Measurements from ENCODE around the gene FCHSD2. TPM values are rescaled to one million over a fixed set of nuclear protein-coding genes. Genes with fewer than 3 reads are reported as not detected.

Gene FCHSD2
- total and polyA plus RNA-seq, 2 of the 8 experiments (the other 6 are each of a cell fraction or from before 2014, with no cell fraction given), result 4.1 to 7.8 TPM

- FAIRE-seq (no peak), DNase-seq (ENCODE audit: low read depth in 1 of 2, low spot score in 2 of 2) (no peak)
- Histone ChIP-seq H3K9ac (replicated peaks in 1 of 4; ENCODE audit: extremely low read depth in 1 of 4, low read depth in 3 of 4, low read length in 3 of 4) (no peak overlapping the region), H4K8ac (ENCODE audit: extremely low read depth, insufficient read depth, low read length) (no peak overlapping the region), H3K9me3 (ENCODE audit: insufficient read depth in 2 of 2, low read depth in 1 of 2, low read length in 1 of 2) (no peaks in the 10 kb centered on the region), H3K4ac (replicated peaks; ENCODE audit: insufficient read length, low read depth, low read length) (no peak overlapping the region), H2BK5ac (ENCODE audit: low read depth, low read length) (no peak overlapping the region), H3K23ac (ENCODE audit: insufficient read length) (no peak overlapping the region), H4K5ac (ENCODE audit: insufficient read length, low read depth, low read length) (no peak overlapping the region), H4K91ac (replicated peaks; ENCODE audit: insufficient read length, low read length) (no peak overlapping the region), H2AFZ (ENCODE audit: low read length) (no peak overlapping the region), H3K56ac (replicated peaks; ENCODE audit: insufficient read length, low read depth, low read length) (no peak overlapping the region), H4K20me1 (replicated peaks in 1 of 2; ENCODE audit: control insufficient read depth in 1 of 2, insufficient read depth in 2 of 2, low read length in 2 of 2) (no peaks in the 10 kb centered on the region), H3K4me1 (replicated peaks in 1 of 4; ENCODE audit: control insufficient read depth in 3 of 4, insufficient read depth in 4 of 4, low read length in 3 of 4) (no peaks in the 10 kb centered on the region), H3K14ac (ENCODE audit: insufficient read length) (no peak overlapping the region), H2BK12ac (ENCODE audit: low read depth, low read length) (no peak overlapping the region), H2BK20ac (ENCODE audit: low read length) (no peak overlapping the region), H3K79me1 (ENCODE audit: low read depth, low read length) (no peaks in the 10 kb centered on the region), H3K23me2 (ENCODE audit: low read depth, low read length) (peaks cover 2% of the 10 kb centered on the region; the same call in 1 of the 2 replicates), H2AK5ac (ENCODE audit: low read depth, low read length) (no peak overlapping the region), H2BK15ac (ENCODE audit: low read length) (no peak overlapping the region), H3K4me2 (ENCODE audit: insufficient read depth in 1 of 2, low read depth in 2 of 2, low read length in 2 of 2) (no peak overlapping the region), H2BK120ac (replicated peaks; ENCODE audit: low read depth, low read length) (no peak overlapping the region), H3K18ac (ENCODE audit: extremely low read depth, low read length) (no peak overlapping the region), H3K27me3 (replicated peaks in 1 of 4; ENCODE audit: control insufficient read depth in 3 of 4, extremely low read depth in 1 of 4, insufficient read depth in 3 of 4, low read length in 3 of 4) (no peaks in the 10 kb centered on the region), H3K27ac (ENCODE audit: low read depth, low read length) (no peak overlapping the region), H3K36me3 (ENCODE audit: control insufficient read depth in 2 of 4, insufficient read depth in 4 of 4, low read length in 3 of 4) (no peaks in the 10 kb centered on the region; a peak in 1 of 8 replicates), H3K79me2 (ENCODE audit: control insufficient read depth in 1 of 2, insufficient read depth in 2 of 2, low read length in 2 of 2) (no peaks in the 10 kb centered on the region), H3K4me3 (ENCODE audit: extremely low read depth in 1 of 4, insufficient read depth in 2 of 4, low read depth in 3 of 4, low read length in 4 of 4) (no peak overlapping the region)
- CTCF ChIA-PET (ENCODE audit: partially characterized antibody), result interaction anchor here (0.7 to 1.5 kb wide), 3 partner anchors 9 to 328 kb away, joined by 3 to 4 read pairs (median 4); partner anchors contain the start of gene STARD10
- no peak for TF ChIP-seq ZNF274 (IDR thresholded peaks at IDR 0.05; ENCODE audit: borderline replicate concordance, extremely low read depth, low read length)
- no peak for TF ChIP-seq POLR2AphosphoS5 (IDR thresholded peaks at IDR 0.05; ENCODE audit: low read depth, low read length)
- TF ChIP-seq MAX (IDR thresholded peaks at IDR 0.05), result no peak
- no peak for TF ChIP-seq CTCF (IDR thresholded peaks at IDR 0.05; ENCODE audit: control extremely low read depth in 1 of 3, insufficient read depth in 1 of 3, low read depth in 1 of 3, low read length in 3 of 3)
- no peak for TF ChIP-seq CHD1 (IDR thresholded peaks at IDR 0.05; ENCODE audit: low read depth, low read length)
- TF ChIP-seq TAF1 (IDR thresholded peaks at IDR 0.05; ENCODE audit: low read depth, low read length), result no peak
- no peak for TF ChIP-seq RXRA (IDR thresholded peaks at IDR 0.05; ENCODE audit: insufficient read depth, low read depth, low read length)
- no peak for TF ChIP-seq POU5F1 (IDR thresholded peaks at IDR 0.05; ENCODE audit: low read depth, low read length)
- TF ChIP-seq RFX5 (IDR thresholded peaks at IDR 0.05; ENCODE audit: borderline replicate concordance, low read depth, low read length), result no peak
- POLR2A ChIA-PET (ENCODE audit: partially characterized antibody), result interaction anchor here (0.6 to 1.2 kb wide), 2 partner anchors 10 to 929 kb away, joined by 3 read pairs; no protein-coding TSS in a partner anchor
Measured at GRCh38 chr11:73121692-73122091, 20.4 kb downstream of the FCHSD2 start.
